Measurements from ENCODE around the gene PSMA8. TPM values are rescaled to one million over a fixed set of nuclear protein-coding genes. Genes with fewer than 3 reads are reported as not detected.
"Not testable (repeated sequence)": the region's sequence is repeated elsewhere in the genome, so short reads cannot be mapped to it uniquely, and the experiment has no call there.

PSMA8 gene
- total and polyA plus RNA-seq, 2 donors from 2014 or later, result not detected

GRCh38 chr18:26157326-26157725 is 23.7 kb downstream of the PSMA8 start:
- intact Hi-C loops (cut with DNase I), result no loop called here
- no peak for TF ChIP-seq CTCF (IDR thresholded peaks at IDR 0.05; ENCODE audit: borderline replicate concordance, extremely low read depth, insufficient read depth)
- DNase-seq, result no peak
- no peaks in the 10 kb centered on the region for H3K27me3 ChIP-seq (ENCODE audit: control insufficient read depth, insufficient read depth, low read length)
- no peaks in the 10 kb centered on the region for H3K4me1 ChIP-seq (ENCODE audit: control insufficient read depth in 2 of 3, insufficient read depth in 2 of 3, low read depth in 1 of 3, low read length in 3 of 3)
- no peaks in the 10 kb centered on the region for H3K36me3 ChIP-seq (ENCODE audit: control insufficient read depth in 2 of 3, insufficient read depth in 3 of 3, low read length in 3 of 3)
- H3K4me3 ChIP-seq (ENCODE audit: low read length in 3 of 3), result no peak overlapping the region
- H3K27ac ChIP-seq (ENCODE audit: low read depth in 2 of 2, low read length in 2 of 2), result no peak overlapping the region
- no peak overlapping the region for H3K9ac ChIP-seq (ENCODE audit: low read length in 3 of 3)
- H3K9me3 ChIP-seq (ENCODE audit: control insufficient read depth in 2 of 3, insufficient read depth in 1 of 3, low read length in 3 of 3), result no peaks in the 10 kb centered on the region
- no peak for FAIRE-seq

GRCh38 chr18:26159353-26159752 is 25.7 kb downstream of the PSMA8 start:
- Histone ChIP-seq H3K4me1 (ENCODE audit: control insufficient read depth in 2 of 3, insufficient read depth in 2 of 3, low read depth in 1 of 3, low read length in 3 of 3) (no peaks in the 10 kb centered on the region), H3K27me3 (ENCODE audit: control insufficient read depth, insufficient read depth, low read length) (no peaks in the 10 kb centered on the region)
- TF ChIP-seq CTCF (IDR thresholded peaks at IDR 0.05; ENCODE audit: borderline replicate concordance, extremely low read depth, insufficient read depth), result no peak

GRCh38 chr18:26164571-26164970 is 30.9 kb downstream of the PSMA8 start:
- Histone ChIP-seq H3K4me1 (ENCODE audit: control insufficient read depth in 2 of 3, insufficient read depth in 2 of 3, low read depth in 1 of 3, low read length in 3 of 3) (no peaks in the 10 kb centered on the region), H3K4me3 (ENCODE audit: low read length in 3 of 3) (no peak overlapping the region), H3K9me3 (ENCODE audit: control insufficient read depth in 2 of 3, insufficient read depth in 1 of 3, low read length in 3 of 3) (no peaks in the 10 kb centered on the region), H3K27me3 (ENCODE audit: control insufficient read depth, insufficient read depth, low read length) (no peaks in the 10 kb centered on the region), H3K36me3 (ENCODE audit: control insufficient read depth in 2 of 3, insufficient read depth in 3 of 3, low read length in 3 of 3) (no peaks in the 10 kb centered on the region), H3K27ac (ENCODE audit: low read depth in 2 of 2, low read length in 2 of 2) (no peak overlapping the region), H3K9ac (ENCODE audit: low read length in 3 of 3) (no peak overlapping the region)
- TF ChIP-seq CTCF (IDR thresholded peaks at IDR 0.05; ENCODE audit: borderline replicate concordance, extremely low read depth, insufficient read depth), result no peak
- FAIRE-seq (no peak), DNase-seq (no peak)
- intact Hi-C loops (cut with DNase I), result no loop called here

More at GRCh38 chr18:26159353-26159752, 25.7 kb downstream of the PSMA8 start:
- no peak for FAIRE-seq
- Histone ChIP-seq H3K27ac (ENCODE audit: low read depth in 2 of 2, low read length in 2 of 2) (no peak overlapping the region), H3K9me3 (ENCODE audit: control insufficient read depth in 2 of 3, insufficient read depth in 1 of 3, low read length in 3 of 3) (no peaks in the 10 kb centered on the region), H3K36me3 (ENCODE audit: control insufficient read depth in 2 of 3, insufficient read depth in 3 of 3, low read length in 3 of 3) (no peaks in the 10 kb centered on the region), H3K9ac (ENCODE audit: low read length in 3 of 3) (no peak overlapping the region), H3K4me3 (ENCODE audit: low read length in 3 of 3) (no peak overlapping the region)
- intact Hi-C loops (cut with DNase I), result no loop called here
- DNase-seq, result no peak

GRCh38 chr18:26167592-26167991 is 33.9 kb downstream of the PSMA8 start:
- DNase-seq; H3K9me3 ChIP-seq (ENCODE audit: control insufficient read depth in 2 of 3, insufficient read depth in 1 of 3, low read length in 3 of 3); H3K4me3 ChIP-seq (ENCODE audit: low read length in 3 of 3); intact Hi-C loops (cut with DNase I); H3K27ac ChIP-seq (ENCODE audit: low read depth in 2 of 2, low read length in 2 of 2); FAIRE-seq; H3K4me1 ChIP-seq (ENCODE audit: control insufficient read depth in 2 of 3, insufficient read depth in 2 of 3, low read depth in 1 of 3, low read length in 3 of 3); H3K9ac ChIP-seq (ENCODE audit: low read length in 3 of 3); H3K36me3 ChIP-seq (ENCODE audit: control insufficient read depth in 2 of 3, insufficient read depth in 3 of 3, low read length in 3 of 3); H3K27me3 ChIP-seq (ENCODE audit: control insufficient read depth, insufficient read depth, low read length): not testable (repeated sequence)
